Neural cell (in vitro differentiated cells): ENCODE data around the gene FAM168A. TPM values are rescaled to one million over a fixed set of nuclear protein-coding genes. Genes with fewer than 3 reads are reported as not detected.

Experiments used
- H2AFZ ChIP-seq: fragments of 200-600, 300-800 bp; sonication (generic), shearing (Covaris generic); 2 replicates; pipeline ENCODE4 v1.6.0; 2014; ENCODE audit warnings: low read depth, mild to moderate bottlenecking, antibody characterized with exemption, low read length, moderate library complexity
- H3F3A ChIP-seq: fragments of 200-600 bp; shearing (Covaris generic); 2 replicates; pipeline ENCODE4 v1.6.1; 2016; ENCODE audit warnings: mild to moderate bottlenecking, moderate library complexity, mixed read lengths, antibody characterized with exemption, low read length; ENCODE audit not compliant: insufficient read depth, poor library complexity, severe bottlenecking
- H3K27ac ChIP-seq: fragments of 200-600, 300-800 bp; sonication (generic), shearing (Covaris generic); 2 replicates; pipeline ENCODE4 v1.5.1; 2014; ENCODE audit warnings: mild to moderate bottlenecking, low read length, moderate library complexity
- H3K27me3 ChIP-seq: fragments of 300-800, 200-600 bp; sonication (generic), shearing (Covaris generic); 2 replicates; pipeline ENCODE4 v1.6.0; 2014; ENCODE audit warnings: mild to moderate bottlenecking, low read depth, low read length, moderate library complexity; ENCODE audit not compliant: insufficient read depth
- H3K36me3 ChIP-seq: fragments of 300-800, 200-600 bp; sonication (generic), shearing (Covaris generic); 2 replicates; pipeline ENCODE4 v1.5.1; 2014; ENCODE audit warnings: mild to moderate bottlenecking, antibody characterized with exemption, low read length, moderate library complexity; ENCODE audit not compliant: insufficient read depth
- H3K4me2 ChIP-seq: fragments of 300-800, 200-600 bp; sonication (generic), shearing (Covaris generic); 2 replicates; pipeline ENCODE4 v1.6.0; 2014; ENCODE audit warnings: mild to moderate bottlenecking, low read length
- H3K4me3 ChIP-seq: fragments of 300-800, 200-600 bp; sonication (generic), shearing (Covaris generic); 2 replicates; pipeline ENCODE4 v1.5.1; 2014; ENCODE audit warnings: mild to moderate bottlenecking, low read length, moderate library complexity
- H3K79me2 ChIP-seq: fragments of 200-600 bp; shearing (Covaris generic); replicated peaks from 2 replicates; pipeline ENCODE4 v1.6.0; 2014; ENCODE audit warnings: mild to moderate bottlenecking, low read length, moderate library complexity; ENCODE audit not compliant: insufficient read depth
- H3K9ac ChIP-seq: fragments of 300-800, 200-600 bp; sonication (generic), shearing (Covaris generic); 2 replicates; pipeline ENCODE4 v1.6.1; 2016; ENCODE audit warnings: mild to moderate bottlenecking, low read length, mixed read lengths
- H3K9me2 ChIP-seq: fragments of 200-600 bp; shearing (Covaris generic); 2 replicates; pipeline ENCODE4 v1.6.1; 2016; ENCODE audit warnings: mild to moderate bottlenecking, low read length, mixed read lengths; ENCODE audit not compliant: insufficient read depth
- H3K9me3 ChIP-seq: fragments of 200-600, 300-800 bp; sonication (generic), shearing (Covaris generic); 2 replicates; pipeline ENCODE4 v1.6.1; 2016; ENCODE audit warnings: mild to moderate bottlenecking, mixed run types, low read length, moderate library complexity, mixed read lengths
- H4K20me1 ChIP-seq: fragments of 200-600 bp; shearing (Covaris generic); 2 replicates; pipeline ENCODE4 v1.6.1; 2016; ENCODE audit warnings: mild to moderate bottlenecking, mixed run types; ENCODE audit not compliant: insufficient read depth
- EP300 ChIP-seq: fragments of 450-650 bp; conservative IDR thresholded peaks from 2 replicates; pipeline ENCODE4 v1.6.1; 2014; ENCODE audit warnings: antibody characterized with exemption, mild to moderate bottlenecking, moderate library complexity; ENCODE audit not compliant: poor library complexity, severe bottlenecking
- EZH2 ChIP-seq: fragments of 200-600, 300-800 bp; shearing (Covaris generic), sonication (generic); IDR thresholded peaks from 2 replicates; pipeline ENCODE4 v1.6.1; 2014; ENCODE audit warnings: antibody characterized with exemption, low read length, borderline replicate concordance, mild to moderate bottlenecking; ENCODE audit not compliant: insufficient read depth, poor library complexity, severe bottlenecking
- MXI1 ChIP-seq: fragments of 450-650 bp; conservative IDR thresholded peaks from 2 replicates; pipeline ENCODE4 v1.6.1; 2014; ENCODE audit warnings: antibody characterized with exemption, mild to moderate bottlenecking; ENCODE audit not compliant: poor library complexity, severe bottlenecking
- POLR2AphosphoS5 ChIP-seq: IDR thresholded peaks from 2 replicates; pipeline ENCODE4 v1.6.1; 2012
- RAD21 ChIP-seq: fragments of 450-650 bp; conservative IDR thresholded peaks from 2 replicates; pipeline ENCODE4 v1.6.1; 2014; ENCODE audit warnings: antibody characterized with exemption, mild to moderate bottlenecking, moderate library complexity
- SMC3 ChIP-seq: fragments of 450-650 bp; conservative IDR thresholded peaks from 2 replicates; pipeline ENCODE4 v1.6.1; 2014; ENCODE audit warnings: antibody characterized with exemption, mild to moderate bottlenecking, moderate library complexity; ENCODE audit not compliant: poor library complexity
- TAF1 ChIP-seq: IDR thresholded peaks from 2 replicates; pipeline ENCODE4 v1.6.1; 2012; ENCODE audit warnings: low read depth
- polyA plus RNA-seq: library from polyadenylated mRNA; depleted of rRNA; stranded (reverse); fragments of >200 nt; gene quantifications from 2 replicates; pipeline ENCODE4 v1.2.3, GENCODE V29; 2014
- TF ChIP-seq, protein P1 (sequence below): IDR thresholded peaks from 2 replicates; pipeline ENCODE4 v1.6.1; 2012; ENCODE audit warnings: borderline replicate concordance
- TF ChIP-seq, protein P2 (sequence below): fragments of 450-650 bp; IDR thresholded peaks from 2 replicates; pipeline ENCODE4 v1.5.1; 2014; ENCODE audit warnings: antibody characterized with exemption, mild to moderate bottlenecking, moderate library complexity; ENCODE audit not compliant: poor library complexity, severe bottlenecking

The FAM168A gene
- polyA plus RNA-seq, 1 donor from 2014 or later: 67.3 TPM

DNA sequence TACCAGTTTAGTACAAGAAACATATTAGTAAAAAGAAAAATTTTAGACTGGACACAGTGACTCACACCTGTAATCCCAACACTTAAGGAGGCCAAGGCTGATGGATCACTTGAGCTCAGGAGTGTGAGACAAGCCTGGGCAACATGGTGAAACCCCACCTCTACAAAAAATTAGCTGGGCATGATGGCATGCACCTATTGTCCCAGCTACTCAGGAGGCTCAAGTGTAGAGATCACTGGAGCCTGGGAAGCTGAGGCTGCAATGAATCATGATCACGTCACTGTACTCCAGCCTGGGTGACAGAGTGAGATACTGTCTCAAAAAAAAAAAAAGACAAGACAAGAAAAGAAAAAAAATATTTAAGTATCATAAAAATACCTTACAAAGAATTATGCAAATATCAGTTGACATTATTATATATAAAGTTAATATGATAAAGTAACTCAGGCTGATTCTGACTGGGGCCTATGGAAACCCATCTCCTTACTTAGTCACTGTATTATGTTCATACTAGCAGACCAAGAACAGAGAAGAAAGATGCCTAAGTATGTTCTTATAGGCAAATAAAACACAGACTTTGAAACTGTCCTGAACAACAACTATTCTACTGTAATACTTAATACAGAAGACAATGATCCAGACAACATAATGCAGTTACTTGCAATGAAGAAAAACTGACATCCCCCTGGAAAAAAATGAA lies 27.3 kb downstream of the FAM168A start:
- Histone ChIP-seq H2AFZ (no peak overlapping the region), H3K9ac (no peak overlapping the region), H3F3A (peaks cover 7% of the 10 kb centered on the region), H3K4me3 (no peak overlapping the region), H3K27ac (no peak overlapping the region), H3K79me2 (peaks cover 27% of the 10 kb centered on the region), H3K9me3 (no peaks in the 10 kb centered on the region), H4K20me1 (no peaks in the 10 kb centered on the region), H3K36me3 (no peaks in the 10 kb centered on the region), H3K27me3 (no peaks in the 10 kb centered on the region), H3K9me2 (no peaks in the 10 kb centered on the region), H3K4me2 (no peak overlapping the region)
- TF ChIP-seq SMC3 (no peak), EP300 (no peak), EZH2 (no peak), POLR2AphosphoS5 (no peak), TAF1 (no peak), RAD21 (no peak), MXI1 (no peak)
- TF ChIP-seq, protein P1, sequence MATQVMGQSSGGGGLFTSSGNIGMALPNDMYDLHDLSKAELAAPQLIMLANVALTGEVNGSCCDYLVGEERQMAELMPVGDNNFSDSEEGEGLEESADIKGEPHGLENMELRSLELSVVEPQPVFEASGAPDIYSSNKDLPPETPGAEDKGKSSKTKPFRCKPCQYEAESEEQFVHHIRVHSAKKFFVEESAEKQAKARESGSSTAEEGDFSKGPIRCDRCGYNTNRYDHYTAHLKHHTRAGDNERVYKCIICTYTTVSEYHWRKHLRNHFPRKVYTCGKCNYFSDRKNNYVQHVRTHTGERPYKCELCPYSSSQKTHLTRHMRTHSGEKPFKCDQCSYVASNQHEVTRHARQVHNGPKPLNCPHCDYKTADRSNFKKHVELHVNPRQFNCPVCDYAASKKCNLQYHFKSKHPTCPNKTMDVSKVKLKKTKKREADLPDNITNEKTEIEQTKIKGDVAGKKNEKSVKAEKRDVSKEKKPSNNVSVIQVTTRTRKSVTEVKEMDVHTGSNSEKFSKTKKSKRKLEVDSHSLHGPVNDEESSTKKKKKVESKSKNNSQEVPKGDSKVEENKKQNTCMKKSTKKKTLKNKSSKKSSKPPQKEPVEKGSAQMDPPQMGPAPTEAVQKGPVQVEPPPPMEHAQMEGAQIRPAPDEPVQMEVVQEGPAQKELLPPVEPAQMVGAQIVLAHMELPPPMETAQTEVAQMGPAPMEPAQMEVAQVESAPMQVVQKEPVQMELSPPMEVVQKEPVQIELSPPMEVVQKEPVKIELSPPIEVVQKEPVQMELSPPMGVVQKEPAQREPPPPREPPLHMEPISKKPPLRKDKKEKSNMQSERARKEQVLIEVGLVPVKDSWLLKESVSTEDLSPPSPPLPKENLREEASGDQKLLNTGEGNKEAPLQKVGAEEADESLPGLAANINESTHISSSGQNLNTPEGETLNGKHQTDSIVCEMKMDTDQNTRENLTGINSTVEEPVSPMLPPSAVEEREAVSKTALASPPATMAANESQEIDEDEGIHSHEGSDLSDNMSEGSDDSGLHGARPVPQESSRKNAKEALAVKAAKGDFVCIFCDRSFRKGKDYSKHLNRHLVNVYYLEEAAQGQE: no peak
- TF ChIP-seq, protein P2, sequence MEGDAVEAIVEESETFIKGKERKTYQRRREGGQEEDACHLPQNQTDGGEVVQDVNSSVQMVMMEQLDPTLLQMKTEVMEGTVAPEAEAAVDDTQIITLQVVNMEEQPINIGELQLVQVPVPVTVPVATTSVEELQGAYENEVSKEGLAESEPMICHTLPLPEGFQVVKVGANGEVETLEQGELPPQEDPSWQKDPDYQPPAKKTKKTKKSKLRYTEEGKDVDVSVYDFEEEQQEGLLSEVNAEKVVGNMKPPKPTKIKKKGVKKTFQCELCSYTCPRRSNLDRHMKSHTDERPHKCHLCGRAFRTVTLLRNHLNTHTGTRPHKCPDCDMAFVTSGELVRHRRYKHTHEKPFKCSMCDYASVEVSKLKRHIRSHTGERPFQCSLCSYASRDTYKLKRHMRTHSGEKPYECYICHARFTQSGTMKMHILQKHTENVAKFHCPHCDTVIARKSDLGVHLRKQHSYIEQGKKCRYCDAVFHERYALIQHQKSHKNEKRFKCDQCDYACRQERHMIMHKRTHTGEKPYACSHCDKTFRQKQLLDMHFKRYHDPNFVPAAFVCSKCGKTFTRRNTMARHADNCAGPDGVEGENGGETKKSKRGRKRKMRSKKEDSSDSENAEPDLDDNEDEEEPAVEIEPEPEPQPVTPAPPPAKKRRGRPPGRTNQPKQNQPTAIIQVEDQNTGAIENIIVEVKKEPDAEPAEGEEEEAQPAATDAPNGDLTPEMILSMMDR: no peak

DNA sequence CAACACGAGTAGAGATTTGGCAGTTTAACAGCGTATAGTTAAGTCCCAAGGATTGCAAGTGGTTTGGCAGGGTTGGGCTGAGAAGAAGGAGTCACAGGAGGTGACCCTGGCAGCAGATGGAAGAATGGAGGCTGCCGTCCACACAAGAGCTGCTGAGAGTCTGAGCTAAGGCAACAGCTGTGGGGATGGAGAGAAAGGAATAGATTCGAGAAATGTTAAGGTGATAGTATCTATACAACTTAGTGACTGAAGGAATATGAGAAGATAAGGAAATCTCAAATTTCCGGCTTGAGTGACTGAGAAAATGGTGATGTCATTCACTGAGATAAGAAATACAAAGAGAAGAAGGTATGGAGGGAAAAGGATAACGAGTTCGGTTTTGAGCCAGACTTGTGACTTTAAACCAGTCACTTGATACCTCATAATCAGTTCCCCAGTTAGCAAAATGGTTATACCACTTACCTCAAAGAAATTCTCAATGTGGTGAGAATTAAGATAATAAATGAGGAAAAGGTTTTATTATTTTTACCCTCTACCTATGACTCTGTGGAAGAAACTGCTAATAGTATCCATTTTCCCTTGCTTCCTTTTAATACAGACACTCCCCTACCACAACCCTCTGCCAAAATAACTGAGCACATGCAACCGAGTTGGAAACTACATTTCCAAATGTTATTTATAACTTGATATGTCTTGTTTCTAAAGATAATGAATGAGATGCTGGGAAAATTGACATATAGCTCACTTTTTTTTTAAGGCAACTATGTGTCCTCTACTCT lies 30.7 kb downstream of the FAM168A start:
- Histone ChIP-seq H3K27ac (no peak overlapping the region), H3K4me3 (no peak overlapping the region), H3F3A (no peaks in the 10 kb centered on the region), H3K79me2 (peaks cover 30% of the 10 kb centered on the region), H4K20me1 (no peaks in the 10 kb centered on the region), H3K9me2 (no peaks in the 10 kb centered on the region), H3K9me3 (no peaks in the 10 kb centered on the region), H3K4me2 (no peak overlapping the region), H3K36me3 (no peaks in the 10 kb centered on the region), H2AFZ (no peak overlapping the region), H3K27me3 (no peaks in the 10 kb centered on the region), H3K9ac (no peak overlapping the region)
- no peak for TF ChIP-seq EZH2
- TF ChIP-seq POLR2AphosphoS5: no peak
- TF ChIP-seq MXI1: no peak
